ENCODE data around the gene MELTF.
"Not testable (repeated sequence)": the region's sequence is repeated elsewhere in the genome, so short reads cannot be mapped to it uniquely, and the experiment has no call there.

Gene MELTF

DNA sequence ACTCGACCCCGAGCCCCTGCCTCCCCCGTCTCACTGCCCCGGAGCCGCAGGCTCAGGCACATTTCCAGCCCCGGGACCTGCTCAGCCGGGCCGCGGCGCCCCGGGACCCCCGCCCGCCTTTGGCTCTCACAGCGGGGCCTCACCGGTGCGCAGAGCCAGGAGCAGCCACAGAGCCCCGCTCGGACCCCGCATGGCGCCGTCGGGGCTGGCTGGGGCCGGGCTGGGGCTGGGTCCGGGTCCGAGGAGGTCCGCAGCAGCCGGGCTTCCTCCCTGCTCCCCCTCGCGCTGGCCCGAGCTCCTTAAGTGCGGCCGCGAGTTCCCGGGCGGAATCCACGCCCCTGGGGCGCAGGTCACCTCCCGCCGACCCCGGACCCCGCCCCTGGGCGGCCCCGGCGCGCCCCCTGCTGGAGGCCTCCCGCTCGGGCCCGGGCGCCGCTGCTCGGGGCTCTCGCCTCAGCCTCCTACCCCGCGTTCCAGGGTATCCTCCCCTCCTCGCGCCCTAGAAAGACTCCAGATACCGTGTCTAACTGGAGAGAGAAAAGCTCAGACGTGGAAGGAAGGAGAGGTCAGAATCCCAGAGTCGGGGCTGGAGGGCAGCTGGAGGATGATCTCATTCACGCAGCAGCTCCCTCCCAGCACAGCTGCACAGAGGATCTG lies at the start of gene MELTF:
Gene MELTF, minus strand, starts transcription at position 307 of the 657 bp plus-strand sequence. Its CDS starts 115 bp downstream, at position 192.
- no peak for FAIRE-seq

DNA sequence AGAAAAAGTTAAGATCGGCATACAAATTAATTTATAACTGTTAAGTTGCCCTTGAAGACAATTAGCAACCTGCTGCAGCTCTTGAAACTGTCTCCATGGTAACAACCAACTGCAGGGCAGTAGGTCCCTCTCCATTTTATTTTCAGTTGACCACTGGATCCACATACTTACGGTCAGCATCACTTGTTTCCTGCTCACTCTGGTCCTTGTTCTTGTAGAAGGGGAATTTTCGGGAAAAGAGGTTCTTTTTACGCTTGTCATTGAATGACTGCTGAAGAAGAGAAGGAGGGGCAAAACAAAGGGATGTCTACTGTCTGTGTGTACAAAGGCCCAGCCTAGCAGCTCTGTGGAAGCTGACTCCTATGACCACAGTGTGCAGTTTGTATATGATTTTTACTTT lies 46.8 kb upstream of the MELTF start:
- FAIRE-seq: no peak

- no peak for FAIRE-seq
Observed at GRCh38 chr3:197068077-197068476, 38.5 kb upstream of the MELTF start.

GRCh38 chr3:197064771-197065170 lies 35.2 kb upstream of the MELTF start:
- no peak for FAIRE-seq

DNA sequence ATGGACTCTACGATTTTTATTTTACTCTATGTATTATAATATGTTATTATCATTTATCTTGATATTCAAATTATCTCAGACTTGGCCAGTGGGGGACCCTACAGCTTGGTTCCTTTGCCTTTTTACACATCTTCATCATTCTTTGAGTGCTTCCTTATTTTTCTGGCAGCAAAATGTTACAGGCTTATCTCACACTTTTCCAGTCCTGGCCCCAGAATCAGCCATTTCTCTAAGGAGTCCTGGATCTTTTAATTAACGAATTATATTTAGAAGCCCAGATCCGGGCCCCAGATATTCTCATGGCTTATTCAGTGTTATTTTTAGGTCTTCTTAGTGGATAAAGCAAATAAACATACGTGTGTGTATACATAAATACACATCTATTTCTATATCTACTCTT lies 32.8 kb upstream of the MELTF start:
- no peak for FAIRE-seq

DNA sequence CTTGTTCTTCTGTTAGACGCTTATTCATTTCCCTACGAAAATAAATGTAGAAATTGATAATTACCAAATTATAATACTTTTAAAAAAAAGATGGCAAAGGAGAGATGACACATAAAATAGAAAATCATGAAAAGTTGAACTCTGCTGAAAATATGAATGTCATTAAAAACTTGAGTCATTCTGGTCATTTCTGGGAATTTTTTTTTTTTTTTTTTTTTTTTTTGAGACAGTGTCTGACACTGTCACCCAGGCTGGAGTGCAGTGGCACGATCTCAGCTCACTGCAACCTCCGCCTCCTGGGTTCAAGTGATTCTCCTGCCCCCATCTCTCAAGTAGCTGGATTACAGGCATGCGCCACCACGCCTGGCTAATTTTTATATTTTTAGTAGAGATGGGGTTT lies 22.0 kb upstream of the MELTF start:
- not testable (repeated sequence) for FAIRE-seq

- FAIRE-seq: no peak
Observed at GRCh38 chr3:197050511-197050910, 20.9 kb upstream of the MELTF start.

- FAIRE-seq: no peak
Observed at GRCh38 chr3:197042539-197042938, 12.9 kb upstream of the MELTF start.

DNA sequence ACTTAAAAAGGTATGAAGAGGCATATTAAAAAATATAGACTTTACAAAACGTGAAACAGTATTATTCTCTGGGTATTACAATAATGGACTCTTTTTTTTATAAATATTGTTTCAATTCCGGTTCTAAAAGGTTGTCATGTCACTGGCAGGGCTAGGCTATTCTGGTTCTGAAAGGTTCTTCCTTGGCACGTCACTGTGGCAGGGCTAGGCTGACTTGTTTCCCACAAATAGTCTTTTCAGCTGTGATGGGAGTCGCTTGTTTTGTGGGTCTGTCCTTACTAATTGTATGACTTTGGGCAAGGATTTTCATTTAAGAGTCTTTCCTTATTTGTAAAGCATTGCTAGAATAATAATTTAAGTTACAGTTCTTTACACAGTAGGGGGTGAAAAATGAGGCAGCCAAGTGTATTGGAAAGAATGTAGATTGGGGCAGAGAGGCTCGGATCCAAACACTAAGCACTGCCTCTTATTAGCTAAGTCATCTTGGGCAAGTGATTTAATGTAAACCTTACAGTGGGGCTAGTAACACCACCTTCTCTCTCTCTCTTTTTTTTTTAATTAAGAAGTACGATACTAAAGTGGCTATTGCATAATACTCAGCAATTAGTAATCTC lies 12.4 kb upstream of the MELTF start:
- no peak for FAIRE-seq

DNA sequence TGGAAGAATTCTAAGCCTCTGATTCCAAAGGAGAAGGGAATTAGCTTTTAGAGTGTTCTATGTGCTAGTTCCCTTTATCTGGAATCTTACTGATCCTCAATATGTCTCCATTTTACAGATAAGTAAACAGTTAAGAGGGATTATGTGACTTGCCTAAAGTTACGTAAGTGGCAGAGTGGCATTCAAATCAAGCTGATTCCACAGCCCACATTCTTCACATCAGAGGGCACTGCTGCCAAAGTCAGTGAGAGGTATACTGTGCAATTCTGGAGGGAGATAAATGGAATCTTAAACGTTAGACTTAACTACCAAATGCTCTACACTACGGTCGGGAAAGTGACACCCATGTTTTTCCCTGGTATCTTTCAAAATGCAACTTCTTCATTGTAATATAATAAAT lies 11.0 kb upstream of the MELTF start:
- no peak for FAIRE-seq

- FAIRE-seq: no peak
Observed at GRCh38 chr3:197038679-197039462, 9.3 kb upstream of the MELTF start.

DNA sequence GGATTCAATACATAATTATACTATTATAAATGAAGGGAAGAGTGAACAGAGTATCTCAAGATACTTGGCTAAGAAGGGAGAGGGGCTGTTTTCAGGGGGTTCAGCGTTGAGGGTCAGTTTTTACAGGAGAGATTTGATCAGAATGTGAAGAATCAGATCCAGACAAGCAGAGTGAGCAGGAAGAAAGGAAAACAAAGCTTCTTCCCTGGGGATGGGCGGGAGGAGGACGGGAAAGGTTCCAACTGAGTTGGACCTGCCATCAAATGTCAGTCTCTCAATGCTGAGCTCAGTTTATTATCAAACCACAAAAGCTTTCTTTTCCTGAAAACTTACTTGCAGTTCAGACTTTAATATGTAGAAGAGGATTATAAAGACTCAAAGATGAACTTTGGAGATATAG lies 6.0 kb upstream of the MELTF start:
- no peak for FAIRE-seq

DNA sequence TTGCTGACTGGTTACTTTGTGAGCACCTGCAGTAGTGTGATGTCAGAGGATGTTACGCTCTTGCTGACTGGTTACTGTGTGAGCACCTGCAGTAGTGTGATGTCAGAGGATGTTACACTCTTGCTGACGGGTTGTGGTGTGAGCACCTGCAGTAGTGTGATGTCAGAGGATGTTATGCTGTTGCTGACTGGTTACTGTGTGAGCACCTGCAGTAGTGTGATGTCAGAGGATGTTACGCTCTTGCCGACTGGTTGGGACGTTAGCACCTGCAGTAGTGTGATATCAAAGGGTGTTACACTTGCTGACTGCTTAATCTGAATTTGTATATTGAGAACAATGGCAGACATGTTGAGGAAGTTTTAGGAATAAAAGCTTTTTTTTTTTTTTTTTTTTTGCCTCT lies 5.2 kb upstream of the MELTF start:
- FAIRE-seq: not testable (repeated sequence)

GRCh38 chr3:197033764-197034163 lies 4.1 kb upstream of the MELTF start:
- FAIRE-seq: not testable (repeated sequence)

DNA sequence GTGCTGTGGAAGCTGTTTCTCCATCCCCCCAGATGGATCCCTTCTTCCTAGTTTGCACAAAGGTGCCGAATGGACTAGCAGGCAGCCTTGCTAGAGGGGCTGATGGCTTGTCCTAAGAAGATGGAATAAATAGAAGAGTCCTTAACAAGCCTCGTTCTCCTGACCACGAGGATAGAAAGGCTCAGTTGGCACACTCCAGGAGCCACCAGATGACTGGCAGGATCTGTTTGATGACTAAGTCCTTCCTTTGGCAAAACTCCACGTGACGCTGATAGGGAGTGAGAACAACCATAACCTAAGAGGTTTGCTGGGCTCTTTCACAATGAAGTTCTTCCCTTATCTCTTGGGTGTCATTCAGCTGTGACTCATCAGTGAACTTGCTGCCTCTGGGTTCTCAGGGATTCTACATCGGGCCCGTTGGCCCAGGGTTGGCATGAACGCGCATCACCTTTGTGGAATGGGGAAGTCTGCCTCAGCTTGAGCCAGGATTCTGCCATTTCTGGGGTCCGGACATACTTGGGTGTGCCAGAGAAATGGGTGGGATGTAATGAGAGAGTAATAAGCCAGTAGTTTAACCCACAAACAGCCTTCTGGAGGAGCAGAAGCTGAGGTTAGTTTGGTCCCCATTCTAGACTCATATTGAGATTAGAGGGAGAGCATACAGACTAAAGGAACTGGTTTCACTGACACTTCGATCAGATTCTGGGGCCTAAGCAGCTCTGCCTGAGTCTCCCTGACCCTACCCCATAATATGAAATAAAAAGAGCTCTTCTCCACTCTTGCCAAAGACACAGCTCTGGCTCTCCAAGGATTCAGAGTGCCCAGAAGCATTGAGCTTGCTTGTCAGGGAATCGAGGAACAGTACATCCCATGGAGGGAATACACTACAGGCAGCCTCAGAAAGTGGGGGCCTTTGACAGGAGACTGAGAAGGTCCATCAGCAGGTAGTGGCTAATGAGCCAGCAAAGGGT lies 2.0 kb upstream of the MELTF start:
- no peak for FAIRE-seq

DNA sequence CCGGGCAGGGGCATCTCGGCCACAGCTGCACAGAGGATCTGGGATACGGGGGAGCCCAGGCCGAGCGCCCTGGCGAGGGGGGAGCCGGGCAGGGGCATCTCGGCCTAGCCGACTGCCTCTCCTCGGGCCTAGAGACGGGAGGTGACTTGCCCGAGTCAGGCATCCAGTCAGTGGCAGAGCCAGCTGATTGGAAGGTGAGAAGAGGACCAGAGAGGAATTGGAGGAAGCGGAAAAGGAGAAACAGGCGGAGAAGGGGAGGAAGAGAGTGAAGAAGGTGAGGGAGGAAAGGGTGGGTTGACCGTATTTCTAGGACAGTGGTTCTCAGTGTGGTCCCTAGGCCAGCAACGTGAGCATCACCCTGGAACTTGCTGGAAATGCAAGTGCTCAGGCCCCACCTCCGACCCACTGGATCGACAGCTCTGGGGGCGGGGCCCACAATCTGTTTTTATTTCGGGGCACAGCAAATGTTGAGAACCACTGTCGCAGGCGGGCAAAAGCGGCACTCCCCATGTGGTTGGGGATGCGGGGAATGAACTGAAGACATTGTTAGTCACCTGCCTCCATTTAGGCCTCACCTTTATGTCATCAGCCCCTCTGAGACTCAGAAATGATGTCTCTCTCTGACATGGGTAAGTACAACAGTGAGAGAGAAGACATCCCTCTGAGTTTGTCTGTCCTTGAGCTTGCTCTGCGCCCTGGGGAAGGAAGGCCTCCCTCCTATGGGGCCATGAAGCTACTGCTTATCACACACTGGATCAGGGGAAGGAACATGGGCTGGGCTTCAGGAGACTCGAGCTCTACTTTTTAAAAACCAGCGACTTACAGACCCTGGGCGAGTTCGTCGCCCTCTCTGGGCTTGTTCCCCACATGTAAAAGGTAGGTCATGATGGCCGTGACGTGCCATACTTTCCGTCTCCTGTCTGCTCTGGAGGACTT lies 1.0 kb upstream of the MELTF start:
- no peak for FAIRE-seq

DNA sequence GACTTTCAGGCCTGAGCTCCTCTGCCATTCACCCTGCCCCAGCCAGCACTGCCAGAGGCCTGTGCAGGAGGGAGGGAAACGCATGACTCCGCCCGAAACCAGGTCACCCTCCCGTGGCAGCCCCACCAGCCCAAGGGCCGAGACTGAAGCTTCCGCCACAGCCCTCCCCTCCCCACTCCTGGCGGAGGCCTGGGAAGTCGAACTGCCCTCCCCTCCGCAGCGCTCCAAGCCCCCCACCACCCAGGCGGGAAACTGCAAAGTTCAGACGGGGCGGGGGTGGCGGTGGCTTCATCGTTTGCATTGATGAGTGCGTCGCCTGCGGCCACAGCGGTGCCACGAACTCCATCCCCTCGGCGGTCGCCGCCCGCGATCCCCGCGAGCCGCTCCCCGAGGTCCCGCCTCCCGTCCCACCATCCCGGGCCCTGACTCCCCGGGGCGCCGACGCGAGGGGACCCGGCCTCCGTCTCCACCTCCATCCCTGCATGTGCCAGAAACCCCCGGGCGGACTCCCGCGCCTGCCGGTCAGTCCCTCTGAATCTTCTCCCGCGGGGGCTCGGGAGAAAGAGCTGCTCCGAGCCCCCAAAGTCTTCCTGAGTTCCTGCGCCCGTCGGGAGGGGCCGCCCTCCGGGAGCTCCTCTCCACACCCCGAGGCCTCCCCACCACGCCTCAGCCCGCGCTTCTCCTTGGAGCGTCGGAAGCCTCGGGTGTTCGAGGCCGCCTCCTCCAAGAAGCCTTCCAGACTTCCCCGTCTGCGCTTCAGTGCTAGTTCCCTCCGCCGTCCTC lies 698 bp downstream of the MELTF start:
- FAIRE-seq: no peak

GRCh38 chr3:197027896-197028727 lies 1.5 kb downstream of the MELTF start:
- no peak for FAIRE-seq

DNA sequence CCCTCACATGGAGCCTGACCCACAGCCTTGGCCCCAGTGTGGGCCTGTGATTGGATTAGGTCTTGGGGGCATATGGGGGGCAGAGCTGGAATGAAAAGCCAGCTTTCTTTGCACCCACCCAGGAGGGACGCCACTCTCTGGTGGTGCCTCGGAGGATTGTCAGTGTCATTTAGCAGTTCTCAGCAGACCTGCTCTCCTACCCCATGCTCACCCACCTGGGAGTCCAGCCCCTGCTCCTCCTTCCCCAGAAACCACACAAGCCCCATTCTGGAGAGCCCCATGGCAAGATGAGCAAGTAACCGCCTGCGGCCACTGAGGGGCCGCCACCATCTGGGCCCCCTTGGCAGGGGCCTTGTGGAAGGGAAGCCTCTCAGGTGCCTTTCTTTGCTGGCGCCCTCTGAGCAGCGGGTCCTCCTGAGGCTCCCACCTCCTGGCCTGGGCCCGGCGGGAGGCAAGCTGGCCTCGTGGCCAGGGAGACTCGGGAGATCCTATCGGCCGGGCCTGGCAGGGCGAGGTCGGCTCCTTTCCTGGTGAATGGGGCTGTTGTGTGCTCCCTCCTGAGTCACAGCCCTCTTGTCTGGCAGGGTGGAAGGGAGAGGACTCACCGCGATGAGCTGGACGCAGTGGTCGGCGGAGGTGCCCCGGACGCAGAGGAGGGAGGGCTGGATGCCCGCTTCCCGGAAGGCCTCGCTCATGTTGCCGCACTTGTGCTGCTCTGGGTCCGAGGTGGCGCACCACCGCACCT lies 2.3 kb downstream of the MELTF start:
- FAIRE-seq: no peak

Data from islet of Langerhans (tissue), 1 donor.